ENCODE data around the gene FMNL2.
"Not testable (repeated sequence)": the region's sequence is repeated elsewhere in the genome, so short reads cannot be mapped to it uniquely, and the experiment has no call there.

Gene FMNL2

DNA sequence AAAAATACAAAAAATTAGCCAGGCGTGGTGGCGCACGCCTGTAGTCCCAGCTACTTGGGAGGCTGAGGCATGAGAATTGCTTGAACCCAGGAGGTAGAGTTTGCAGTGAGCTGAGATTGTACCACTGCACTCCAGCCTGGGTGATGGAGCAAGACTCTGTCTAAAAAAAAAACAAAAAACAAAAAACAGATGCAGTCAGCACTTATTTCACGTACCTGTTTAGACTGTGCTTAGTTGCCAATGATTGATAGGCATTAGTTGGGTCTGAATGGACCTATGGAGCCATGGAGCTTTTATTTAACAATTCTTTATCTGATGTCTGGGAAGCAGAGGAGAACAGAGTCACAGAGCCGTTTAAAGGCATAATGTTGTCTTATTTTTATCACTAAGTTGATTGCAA, 139.5 kb downstream of the FMNL2 start:
- not testable (repeated sequence) for DNase-seq

DNA sequence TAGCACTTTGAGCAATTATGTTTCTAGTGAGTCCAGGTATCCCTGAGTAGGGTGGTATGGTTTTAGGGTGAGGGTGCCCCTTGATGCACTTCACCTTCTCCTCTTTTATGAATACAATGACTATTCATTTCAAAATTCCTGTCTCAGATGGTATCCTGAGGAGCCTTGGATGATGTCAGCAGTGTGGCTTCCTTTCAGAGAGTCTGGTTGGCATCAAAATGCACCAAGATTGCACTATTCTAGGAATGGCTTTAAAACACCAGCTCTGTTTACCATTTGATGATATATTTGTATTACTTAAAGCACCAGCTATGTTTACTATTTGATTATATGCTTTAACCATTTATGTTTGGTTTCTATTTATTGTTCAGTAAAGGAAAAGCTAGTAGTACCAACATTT, 141.0 kb downstream of the FMNL2 start:
- DNase-seq, result no peak

DNA sequence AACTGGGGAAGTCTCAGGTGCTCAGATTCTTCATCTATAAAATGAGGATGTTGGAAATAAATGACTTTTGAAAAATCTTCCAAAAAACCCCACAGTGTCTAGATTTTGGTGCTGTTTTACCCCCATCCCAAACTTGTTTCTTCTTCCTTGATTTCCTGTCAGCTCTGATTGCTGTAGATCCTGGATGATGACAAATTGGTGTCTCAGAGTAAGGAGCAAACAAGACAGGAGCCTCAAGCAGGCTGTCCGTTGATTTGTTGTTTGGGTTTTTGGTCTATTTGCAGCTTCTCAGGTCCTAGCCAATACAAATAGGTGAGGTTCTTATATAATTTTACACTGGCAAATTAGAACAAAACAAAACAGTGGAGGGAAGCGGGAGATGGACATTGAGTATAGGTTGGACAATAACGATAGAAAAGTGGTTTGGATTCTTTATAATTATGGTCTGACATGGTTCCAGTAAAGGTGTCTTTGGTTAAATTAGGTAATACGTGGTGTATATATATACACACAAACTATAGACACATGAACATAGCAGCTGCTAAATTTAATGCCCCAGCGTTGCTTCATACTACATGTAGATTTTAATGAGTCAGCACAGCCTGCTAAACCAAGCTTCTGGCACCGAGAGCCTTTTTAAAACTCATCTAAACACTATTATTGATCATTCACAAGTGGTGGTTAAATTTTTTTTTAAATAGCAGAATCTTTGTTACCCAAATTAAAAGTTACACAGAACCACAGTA, 142.5 kb downstream of the FMNL2 start:
- DNase-seq, result no peak

DNA sequence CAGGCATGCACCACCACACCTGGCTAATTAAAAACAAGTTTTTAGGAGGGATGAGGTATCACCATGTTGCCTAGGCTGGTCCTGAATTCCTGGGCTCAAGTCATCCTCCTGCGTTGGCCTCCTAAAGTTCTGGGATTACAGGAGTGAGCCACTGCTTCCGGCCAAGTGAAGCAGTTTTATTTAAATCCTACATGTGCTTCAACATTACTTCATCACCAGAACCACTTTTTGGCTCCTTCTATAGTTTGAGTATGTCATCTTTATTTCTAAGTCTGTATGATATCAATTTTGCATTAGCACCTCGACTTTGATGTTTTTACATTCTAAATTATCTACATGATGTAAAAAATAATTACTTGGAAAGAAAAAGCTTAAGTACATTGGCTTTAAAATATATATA, 144.3 kb downstream of the FMNL2 start:
- DNase-seq, result no peak

DNA sequence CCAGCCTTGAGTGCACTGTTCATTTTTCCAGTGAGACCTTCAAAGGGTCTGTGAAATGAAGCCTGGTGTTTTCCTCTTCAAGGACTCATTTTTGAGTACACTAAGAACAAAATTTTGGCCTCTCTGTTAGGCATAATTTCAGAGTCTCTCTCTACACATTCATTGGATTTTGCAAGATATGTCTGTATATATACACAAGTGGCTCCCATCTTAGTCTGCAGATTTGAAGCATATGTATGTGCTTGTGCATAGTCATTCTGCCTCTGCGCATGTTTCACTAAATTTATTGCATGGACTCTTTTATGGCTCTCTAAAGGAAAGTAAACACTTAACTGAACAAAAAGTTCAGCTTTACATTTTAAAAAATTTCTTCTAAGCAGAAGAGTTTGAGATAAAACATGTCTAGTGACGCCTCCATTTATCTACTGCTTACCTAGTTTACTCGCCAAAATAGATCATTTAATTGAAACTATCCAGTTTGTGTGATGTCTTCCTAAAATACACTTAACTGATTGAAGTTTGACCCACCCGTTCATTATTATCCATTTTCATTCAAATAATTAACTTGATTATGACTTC, 145.9 kb downstream of the FMNL2 start:
- no peak for DNase-seq

DNA sequence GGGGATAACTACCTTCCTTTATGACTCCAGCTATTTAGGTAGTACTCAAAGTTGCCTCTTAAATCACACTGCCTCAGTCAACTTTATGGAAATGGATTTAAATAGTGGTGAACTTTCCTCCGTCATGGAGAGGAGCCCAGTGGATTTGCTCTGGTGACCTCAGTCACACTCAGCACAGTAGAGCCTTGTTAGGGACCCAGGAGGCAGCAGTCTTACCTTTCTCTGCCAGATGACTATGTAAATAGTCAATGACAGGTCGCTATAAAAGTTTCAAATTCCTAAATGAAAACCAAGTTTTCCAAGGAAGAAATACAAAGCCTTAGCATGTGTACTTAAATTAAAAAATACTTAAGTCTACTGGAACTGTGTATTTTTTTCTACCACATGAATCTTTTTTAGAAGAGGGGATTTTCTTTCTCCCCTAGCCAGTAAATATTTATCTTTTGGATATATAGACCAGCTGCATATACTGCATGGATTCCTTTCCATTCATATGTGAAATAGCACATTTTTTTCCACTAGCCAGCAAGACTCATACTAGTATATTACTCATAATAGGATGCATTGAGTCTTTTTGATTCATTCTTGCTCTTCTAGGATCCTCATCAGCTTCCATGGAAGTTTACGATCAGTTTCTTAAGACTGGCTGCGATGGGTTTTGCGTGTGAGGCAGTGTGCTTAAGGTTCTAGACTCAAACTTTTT, 147.1 kb downstream of the FMNL2 start:
- DNase-seq, result no peak

DNA sequence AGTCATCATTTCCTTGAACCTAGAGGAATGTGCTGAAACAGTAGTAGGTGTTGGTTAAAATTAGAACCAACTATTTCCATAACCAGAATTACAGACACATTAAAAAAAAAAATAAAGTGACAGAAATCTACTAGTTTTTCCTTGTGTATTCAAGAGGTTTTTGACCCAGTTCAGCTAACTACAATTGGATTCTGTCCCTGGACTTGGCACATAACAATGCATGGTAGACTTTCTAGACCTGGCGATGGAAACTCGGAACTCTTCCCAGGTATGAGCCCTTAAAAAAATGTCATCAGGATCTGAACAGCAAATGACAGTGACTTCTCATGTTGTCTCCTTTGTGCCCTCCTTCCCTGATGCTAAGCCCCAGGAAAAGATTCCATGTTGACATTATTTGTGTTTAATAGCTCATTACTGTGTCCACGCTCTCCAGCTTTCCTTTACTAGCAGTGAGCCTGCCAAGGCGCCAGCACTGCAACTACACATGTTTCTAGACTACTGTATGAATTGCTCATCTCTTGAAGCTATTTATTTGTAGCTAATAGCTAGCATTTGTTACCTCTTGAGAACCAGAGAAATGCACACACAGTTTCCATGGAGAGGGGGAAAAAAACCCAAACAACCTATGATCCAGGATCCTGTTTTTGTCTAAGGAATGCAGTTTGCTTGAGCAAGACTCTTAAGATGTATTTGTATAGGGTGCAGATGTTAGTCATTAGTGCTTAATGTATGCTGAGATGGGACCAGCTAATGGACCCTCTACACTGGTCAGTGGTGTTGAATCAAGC, 148.5 kb downstream of the FMNL2 start:
- DNase-seq, result no peak

DNA sequence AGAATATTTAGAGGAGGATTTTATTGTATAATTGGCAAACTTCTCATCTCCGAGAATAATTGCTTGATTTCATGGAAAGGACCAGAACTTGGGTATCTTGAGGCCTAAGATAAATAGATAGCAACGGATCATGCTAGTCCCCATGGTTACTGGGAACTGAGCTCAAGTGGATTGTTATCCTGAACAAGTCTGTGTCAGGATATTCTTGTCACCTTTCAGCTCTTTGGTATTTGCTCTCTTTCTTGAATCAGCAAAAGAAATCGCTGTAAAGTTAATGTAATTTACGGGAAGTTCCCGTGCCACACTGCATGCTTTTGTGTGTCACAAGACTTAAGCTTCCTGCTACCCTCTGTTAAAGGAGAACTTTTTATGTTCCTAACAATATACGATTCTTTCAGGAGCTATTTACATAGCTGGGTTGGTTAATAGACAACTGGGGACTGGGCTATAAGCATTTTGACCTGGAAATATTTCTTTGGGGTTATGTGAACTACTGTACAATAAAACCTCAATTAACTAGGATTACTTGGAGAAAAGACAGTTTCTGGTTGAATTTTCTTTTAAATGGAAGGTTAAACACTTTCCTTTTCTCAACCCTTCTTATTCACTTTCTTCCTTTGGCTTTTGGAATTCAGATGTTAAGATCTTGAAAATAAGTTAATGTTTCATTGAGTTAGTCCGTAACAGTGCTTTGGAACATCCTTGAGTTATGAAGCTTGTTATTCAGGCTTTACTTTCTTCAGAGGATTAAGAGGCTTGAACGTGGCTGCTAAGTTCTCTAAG, 151.2 kb downstream of the FMNL2 start:
- no peak for DNase-seq

DNA sequence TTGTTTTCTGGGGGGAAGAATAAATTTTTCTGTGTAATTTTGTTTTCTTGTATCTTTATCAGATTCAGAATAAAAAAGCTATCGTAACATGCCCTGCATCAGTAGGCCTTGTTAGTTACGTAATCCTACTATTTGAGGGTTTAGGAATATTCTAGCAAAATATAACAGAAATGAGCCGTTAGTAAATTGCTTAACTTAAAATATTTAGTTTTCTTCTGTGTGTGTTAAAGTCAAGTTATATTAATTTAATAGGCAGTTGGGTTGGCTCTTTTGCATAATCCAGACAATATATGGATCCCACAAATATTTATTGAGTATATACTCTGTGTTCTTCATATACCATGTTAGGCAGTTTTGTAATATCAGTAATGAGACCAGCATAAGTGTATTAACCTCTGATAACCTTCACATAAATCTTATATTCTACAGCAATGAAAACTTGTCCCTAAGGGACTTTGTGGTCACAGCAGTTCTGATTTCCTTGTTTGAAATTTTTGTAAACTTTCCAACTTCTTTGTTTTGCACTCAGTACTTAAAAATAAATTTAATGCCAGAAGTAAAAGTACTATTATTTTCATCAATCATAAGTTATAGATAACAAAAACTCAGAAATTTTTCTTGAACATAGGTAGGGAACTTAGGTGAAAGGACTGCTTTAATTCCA, 151.9 kb downstream of the FMNL2 start:
- DNase-seq, result no peak

DNA sequence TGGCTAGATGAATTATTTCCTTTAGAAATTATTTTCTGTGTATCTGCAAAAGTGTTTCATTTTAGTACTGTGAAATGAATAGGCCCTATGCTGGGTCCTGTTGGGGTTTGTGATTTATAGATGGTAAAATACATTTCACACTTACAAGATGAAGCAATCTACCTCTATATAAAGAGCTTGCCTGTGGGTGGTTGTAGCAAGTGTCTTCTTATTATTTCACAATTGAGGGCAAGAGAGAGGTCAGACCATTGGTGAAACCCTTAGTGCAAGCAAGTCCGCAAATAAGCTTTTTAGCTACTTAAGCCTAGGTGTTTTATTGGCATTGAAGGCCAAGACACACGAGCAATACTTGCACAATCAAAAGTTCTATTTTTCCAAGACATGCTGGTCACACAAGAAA, 153.1 kb downstream of the FMNL2 start:
- DNase-seq, result no peak

DNA sequence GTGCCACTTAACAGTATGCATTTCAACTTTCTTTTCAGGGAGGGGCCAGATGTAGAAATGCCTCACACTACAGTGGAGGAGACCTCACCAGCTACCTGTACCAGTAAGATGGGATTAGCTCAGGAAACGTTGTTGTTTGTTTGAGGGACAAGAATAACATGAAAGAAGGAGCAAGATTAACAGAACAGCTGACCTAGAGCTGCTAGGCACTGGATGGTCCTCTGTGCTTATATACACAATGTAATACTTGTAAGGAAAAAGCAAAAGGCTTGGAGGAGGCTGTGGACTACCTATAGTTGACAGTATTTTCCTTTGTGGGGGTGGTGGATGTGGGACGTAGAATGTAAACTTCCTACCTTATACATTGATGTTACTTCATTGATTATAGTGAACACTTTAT, 154.4 kb downstream of the FMNL2 start:
- DNase-seq, result no peak

DNA sequence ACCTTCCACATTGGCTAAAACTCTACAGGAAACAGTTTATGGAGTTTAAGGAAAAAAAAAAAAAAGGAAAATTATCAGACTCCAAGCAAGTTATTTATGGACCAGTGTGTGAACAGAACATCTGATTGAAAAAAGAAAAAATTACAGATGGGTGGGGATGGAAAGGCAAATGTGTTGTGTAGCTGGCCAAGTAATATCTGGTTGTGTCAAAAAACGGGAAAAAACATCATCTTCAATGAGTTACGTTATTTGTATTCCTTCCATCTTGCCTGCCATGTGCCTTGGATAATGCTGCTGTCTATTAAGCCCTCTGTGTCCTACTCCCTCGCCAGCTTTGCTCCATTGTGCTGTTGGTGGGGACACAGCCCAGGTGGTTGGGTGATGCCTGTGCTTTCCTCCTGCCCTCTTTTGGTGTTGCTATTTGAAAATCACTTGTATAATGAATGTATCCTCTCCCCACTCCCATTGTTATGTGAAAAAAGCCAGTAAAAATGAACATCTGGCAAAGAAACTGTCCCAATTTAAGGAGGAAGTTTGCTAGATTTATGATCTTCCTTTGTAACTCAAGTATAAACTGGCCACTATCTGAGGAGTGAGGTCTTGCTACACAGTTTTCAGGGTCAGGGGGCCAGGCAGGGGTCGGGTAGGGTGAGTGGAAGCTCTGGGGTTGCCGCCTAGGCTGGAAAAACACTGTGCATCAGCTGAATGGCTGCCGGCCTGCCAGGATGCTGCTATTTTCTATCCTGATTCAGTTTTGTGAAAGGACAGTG, 155.9 kb downstream of the FMNL2 start:
- no peak for DNase-seq

DNA sequence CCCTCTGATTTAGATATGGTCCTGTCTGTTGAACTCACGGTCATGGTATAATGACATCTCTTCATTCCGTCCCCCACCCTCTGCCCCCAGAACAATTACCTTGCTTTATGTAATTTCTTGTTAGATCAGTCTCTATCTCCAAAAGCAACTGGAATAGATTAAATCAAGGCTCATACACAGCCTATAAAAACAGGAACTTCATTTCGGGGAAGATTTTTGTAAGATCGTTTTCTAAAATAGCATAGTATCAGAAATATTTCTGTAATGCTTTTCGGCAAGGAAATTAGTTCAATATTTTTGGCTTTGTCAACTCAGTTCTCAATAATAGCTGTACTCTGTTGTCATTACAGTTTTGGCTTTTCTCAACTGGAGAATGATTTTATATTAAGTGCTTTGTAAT, 157.2 kb downstream of the FMNL2 start:
- no peak for DNase-seq

DNA sequence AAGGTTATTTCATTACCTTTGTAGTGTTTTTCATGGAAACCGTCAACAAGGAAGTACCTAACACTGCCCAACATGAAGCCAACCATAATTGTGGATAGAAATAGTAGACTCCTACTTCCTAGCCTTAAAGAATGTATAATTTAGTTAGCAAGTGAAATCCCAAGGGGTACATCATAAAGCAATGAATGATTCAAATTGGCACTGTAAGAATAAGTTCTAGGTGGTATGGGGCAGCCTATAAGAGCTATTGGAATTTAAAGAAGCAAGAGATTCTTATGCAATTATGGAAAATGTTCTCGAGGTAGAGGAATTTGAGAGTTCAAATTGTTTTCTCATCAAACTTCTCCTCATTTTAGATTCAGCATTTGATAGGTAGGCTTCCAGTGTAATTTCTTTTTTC, 157.9 kb downstream of the FMNL2 start:
- no peak for DNase-seq

DNA sequence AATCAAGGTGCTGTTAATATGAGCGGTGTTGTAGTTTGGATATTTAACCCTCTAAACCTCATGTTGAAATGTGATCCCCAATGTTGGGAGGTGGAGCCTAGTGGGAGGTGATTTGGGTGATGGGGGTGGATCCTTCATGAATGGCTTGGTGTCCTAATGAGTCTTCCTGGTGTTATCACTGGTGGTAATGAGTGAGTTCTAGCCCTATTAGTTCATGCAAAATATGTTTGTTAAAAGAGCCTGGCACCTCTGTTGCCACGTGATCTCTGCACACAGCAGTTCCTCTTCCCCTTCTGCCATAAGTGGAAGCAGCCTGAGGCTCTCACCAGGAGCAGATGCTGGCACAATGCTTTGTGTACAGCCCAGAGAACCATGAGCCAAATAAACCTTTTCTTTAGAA, 158.4 kb downstream of the FMNL2 start:
- no peak for DNase-seq

DNA sequence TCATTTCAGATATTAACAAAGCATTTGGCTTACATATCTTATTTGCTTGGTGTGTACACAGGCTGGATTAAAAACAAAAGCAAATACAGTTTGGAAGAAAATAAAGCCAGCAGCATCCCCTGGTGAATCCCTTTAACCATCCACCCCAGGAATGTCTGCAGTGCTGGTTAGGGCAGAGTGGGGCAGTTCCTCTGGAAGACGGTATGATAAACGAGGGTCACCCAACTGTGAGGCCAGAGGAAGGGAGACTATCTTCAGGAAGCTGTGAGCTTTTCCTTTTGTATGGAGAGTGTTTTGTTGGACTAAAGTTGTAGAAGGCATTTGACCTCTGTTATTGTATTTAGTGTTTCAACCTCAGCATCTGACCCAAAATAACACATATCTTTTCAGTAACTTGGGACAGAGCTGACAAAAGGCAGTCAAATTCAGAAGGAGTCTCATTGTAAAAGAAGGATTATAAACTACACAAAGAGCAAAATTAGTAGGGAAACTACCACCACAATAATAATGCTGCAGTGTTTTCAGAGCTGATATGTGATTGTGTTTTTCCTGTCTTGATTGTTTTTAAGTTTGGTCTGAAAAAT, 159.1 kb downstream of the FMNL2 start:
- DNase-seq, result no peak

DNA sequence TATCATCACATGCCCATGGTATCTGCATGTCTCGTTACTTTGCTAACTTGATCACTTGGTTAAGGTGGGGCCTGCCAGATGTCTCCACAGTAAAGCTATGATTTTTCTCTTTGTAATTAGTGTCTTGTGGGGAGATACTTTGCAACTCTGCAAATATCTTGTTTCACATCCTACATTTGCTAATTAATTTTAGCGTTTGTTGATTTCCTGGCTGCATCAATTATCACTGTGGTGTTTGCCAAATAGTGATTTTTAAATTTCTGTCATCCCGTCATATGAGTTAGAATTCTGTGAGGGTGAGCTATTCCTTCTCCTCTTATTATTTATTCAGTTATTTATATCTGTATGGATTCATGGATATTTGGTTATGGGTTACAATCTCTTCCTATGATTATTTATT, 161.4 kb downstream of the FMNL2 start:
- DNase-seq, result no peak

DNA sequence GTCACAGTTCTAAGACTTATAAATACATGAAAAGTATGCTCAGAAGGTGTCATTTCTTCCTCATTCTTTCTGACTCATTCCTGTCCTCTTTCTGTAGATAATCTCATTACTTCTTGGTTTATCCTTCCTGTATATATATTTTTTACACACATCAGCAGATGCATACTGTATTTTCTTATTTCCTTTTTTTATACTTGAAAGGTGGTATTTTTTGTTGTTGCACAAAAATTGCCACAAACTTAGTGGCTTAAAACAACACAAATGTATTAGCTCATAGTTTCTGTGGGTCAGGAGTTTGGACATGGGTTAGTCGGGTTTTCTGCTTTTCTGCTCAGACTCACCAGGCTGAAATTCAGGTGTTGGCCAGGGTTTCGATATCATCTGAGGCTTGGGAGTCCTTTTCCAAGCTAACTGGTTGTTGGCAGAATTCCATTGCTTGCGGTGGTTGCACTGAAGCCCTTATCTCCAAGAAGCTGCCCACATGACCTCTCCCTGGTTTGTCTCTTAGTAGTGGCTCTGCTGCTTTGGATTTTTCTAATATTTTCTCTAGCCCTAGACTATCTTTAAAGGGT, 162.6 kb downstream of the FMNL2 start:
- DNase-seq, result no peak

DNA sequence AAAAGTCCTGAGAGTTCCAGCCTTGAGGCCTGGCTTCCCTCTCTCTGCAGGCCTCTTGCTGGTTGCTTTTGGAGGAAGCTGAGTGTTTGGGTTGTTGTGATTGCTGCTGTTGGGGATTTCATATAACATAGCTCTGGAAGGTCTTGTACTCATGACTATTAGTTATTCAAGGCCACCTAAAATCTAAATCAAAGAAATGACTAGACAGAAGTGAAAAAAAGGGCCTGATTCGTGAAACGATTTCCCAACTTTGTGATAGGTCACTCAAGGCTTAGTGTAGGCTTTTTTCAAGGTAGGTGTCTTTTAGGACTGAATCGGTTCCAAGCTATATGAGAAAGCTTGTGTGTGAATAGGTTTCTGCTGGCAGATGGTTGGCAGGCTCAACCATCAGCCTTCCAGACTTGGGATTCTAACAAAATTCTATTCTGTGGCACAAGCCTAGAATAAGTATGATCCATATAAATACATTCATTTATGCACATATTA, 164.4 kb downstream of the FMNL2 start:
- DNase-seq, result no peak

All from stimulated activated CD4-positive, alpha-beta T cell treated with anti-CD3 and anti-CD28 coated beads, Interleukin-2, amount 100 ng/mL, for 48 hours (primary cell).